ENCODE data around the gene TGM3.
A peak's percentile ranks its signal among the peaks of the same experiment; 100 is the strongest.

The TGM3 gene

DNA sequence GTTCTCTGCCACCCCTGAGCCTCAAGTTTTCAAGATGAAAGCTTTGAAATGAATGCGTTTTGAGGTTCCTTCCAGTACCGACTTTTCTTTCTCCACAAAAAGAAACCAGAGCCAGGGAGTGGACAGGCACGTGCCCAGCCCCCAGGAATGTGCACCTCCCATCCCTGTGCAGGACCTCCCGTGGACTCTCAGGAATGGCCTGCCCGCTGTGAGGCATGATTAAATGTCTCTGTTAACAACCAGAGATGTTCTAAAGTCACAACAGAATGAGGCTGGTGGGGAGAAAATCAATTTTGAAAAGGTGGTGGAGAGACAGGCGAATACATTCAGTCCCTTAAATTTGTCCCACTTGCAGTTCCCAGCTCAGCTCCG lies 1.5 kb downstream of the TGM3 start:
- ChIA-PET POLR2A (interaction anchor here (0.5 kb wide), 1 partner anchor 11 kb away, joined by 3 read pairs; no protein-coding TSS in a partner anchor), CTCF (interaction anchor here (0.7 to 0.9 kb wide), 2 partner anchors 13 to 157 kb away, joined by 3 read pairs; no protein-coding TSS in a partner anchor)
- no peaks in the 10 kb centered on the region for H3K4me1 ChIP-seq (ENCODE audit: control insufficient read depth, insufficient read depth, low read length)

DNA sequence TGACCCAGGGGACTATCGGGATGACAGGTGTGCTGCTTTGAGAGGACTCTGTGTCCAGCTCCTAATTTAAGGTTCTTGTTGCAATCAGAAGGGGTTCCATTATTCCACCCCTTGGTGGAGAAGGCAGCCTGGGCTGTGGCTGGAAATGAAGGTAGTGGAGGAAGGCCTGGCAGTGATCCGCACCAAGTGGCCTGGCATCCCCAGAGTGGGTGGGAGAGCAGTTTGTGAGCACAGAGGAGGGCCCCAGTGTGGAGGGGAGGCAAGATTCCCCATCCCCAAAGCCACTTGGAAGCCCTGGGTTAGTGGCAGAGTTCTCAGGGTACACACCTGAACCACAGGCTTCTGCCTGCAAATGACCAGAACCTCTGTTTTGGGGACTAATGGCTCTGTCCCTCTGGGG lies 2.3 kb downstream of the TGM3 start:
- Histone ChIP-seq H3K36me3 (ENCODE audit: control insufficient read depth in 2 of 2, insufficient read depth in 1 of 2, low read length in 2 of 2) (no peaks in the 10 kb centered on the region), H3K27ac (ENCODE audit: extremely low read depth, low read depth, low read length) (no peak overlapping the region), H3K4me1 (ENCODE audit: control insufficient read depth, insufficient read depth, low read length) (no peaks in the 10 kb centered on the region), H3K4me3 (ENCODE audit: low read depth, low read length) (no peak overlapping the region), H3K9me3 (ENCODE audit: control insufficient read depth, insufficient read depth, low read depth, low read length) (no peaks in the 10 kb centered on the region)
- ChIA-PET POLR2A (interaction anchor here (0.5 kb wide), 1 partner anchor 12 kb away, joined by 3 read pairs; no protein-coding TSS in a partner anchor), CTCF (no interaction called here)
- TF ChIP-seq ZNF561 (tag by site-specific recombination; IDR thresholded peaks at IDR 0.05; ENCODE audit: borderline replicate concordance) = no peak
- TF ChIP-seq ZNF785 (tag by site-specific recombination; IDR thresholded peaks at IDR 0.05) = no peak
- TF ChIP-seq ZNF112 (tag by site-specific recombination; IDR thresholded peaks at IDR 0.05) = no peak
- no peak for TF ChIP-seq ZEB2 (tag by site-specific recombination; IDR thresholded peaks at IDR 0.05)
- no peak for TF ChIP-seq ZNF473 (tag by site-specific recombination; IDR thresholded peaks at IDR 0.05)
- TF ChIP-seq ZNF701 (tag by site-specific recombination; IDR thresholded peaks at IDR 0.05) = no peak
- TF ChIP-seq, protein P1, sequence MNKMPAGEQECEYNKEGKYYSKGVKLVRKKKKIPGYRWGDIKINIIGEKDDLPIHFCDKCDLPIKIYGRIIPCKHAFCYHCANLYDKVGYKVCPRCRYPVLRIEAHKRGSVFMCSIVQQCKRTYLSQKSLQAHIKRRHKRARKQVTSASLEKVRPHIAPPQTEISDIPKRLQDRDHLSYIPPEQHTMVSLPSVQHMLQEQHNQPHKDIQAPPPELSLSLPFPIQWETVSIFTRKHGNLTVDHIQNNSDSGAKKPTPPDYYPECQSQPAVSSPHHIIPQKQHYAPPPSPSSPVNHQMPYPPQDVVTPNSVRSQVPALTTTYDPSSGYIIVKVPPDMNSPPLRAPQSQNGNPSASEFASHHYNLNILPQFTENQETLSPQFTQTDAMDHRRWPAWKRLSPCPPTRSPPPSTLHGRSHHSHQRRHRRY (tag by site-specific recombination; IDR thresholded peaks at IDR 0.05) = no peak
- no peak for TF ChIP-seq ZIC2 (tag by site-specific recombination; IDR thresholded peaks at IDR 0.05)

More for the DNA sequence above, 1.5 kb downstream of the TGM3 start:
- H3K4me3 ChIP-seq (ENCODE audit: low read depth, low read length) = no peak overlapping the region
- TF ChIP-seq GLIS1 (tag by site-specific recombination; IDR thresholded peaks at IDR 0.05) (peak; percentile 74), ZNF23 (tag by site-specific recombination; IDR thresholded peaks at IDR 0.05; ENCODE audit: borderline replicate concordance) (no peak), ZIC2 (tag by site-specific recombination; IDR thresholded peaks at IDR 0.05) (peak; percentile 79)
- no peak overlapping the region for H3K27ac ChIP-seq (ENCODE audit: extremely low read depth, low read depth, low read length)
- H3K9me3 ChIP-seq (ENCODE audit: control insufficient read depth, insufficient read depth, low read depth, low read length) = no peaks in the 10 kb centered on the region
- no peaks in the 10 kb centered on the region for H3K36me3 ChIP-seq (ENCODE audit: control insufficient read depth in 2 of 2, insufficient read depth in 1 of 2, low read length in 2 of 2)

DNA sequence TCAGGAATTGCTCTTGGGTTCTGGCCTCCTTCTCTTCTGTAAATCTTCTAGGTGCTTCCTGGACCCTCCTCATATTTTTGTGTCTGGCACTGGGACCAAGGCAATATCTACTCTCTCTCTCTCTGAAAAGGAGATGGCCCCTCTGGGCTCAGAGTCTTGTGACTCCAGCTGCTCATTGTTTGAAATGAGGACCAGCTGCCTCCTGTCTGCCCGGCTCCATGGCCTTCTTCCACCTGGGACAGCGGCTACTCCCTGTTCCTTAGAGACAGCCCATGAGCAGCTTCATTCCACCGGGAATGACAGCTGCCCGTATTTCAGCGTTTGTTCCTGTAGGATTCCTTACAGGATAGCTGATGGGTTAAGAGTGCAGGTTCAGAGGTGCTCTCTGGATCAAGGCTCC lies 2.9 kb downstream of the TGM3 start:
- CTCF ChIA-PET = interaction anchor here (0.9 to 1.1 kb wide), 2 partner anchors 9 to 92 kb away, joined by 3 to 5 read pairs; no protein-coding TSS in a partner anchor
- no peaks in the 10 kb centered on the region for H3K4me1 ChIP-seq (ENCODE audit: control insufficient read depth, insufficient read depth, low read length)
- no peak overlapping the region for H3K4me3 ChIP-seq (ENCODE audit: low read depth, low read length)
- H3K9me3 ChIP-seq (ENCODE audit: control insufficient read depth, insufficient read depth, low read depth, low read length) = no peaks in the 10 kb centered on the region
- no peaks in the 10 kb centered on the region for H3K36me3 ChIP-seq (ENCODE audit: control insufficient read depth in 2 of 2, insufficient read depth in 1 of 2, low read length in 2 of 2)
- TF ChIP-seq ZNF530 (tag by site-specific recombination; IDR thresholded peaks at IDR 0.05; ENCODE audit: low read depth) (no peak), ZNF521 (tag by site-specific recombination; IDR thresholded peaks at IDR 0.05) (no peak), ZNF677 (tag by site-specific recombination; IDR thresholded peaks at IDR 0.05) (no peak), ZNF274 (IDR thresholded peaks at IDR 0.05; ENCODE audit: low read length) (no peak), ZNF274 (tag by site-specific recombination; IDR thresholded peaks at IDR 0.05; ENCODE audit: borderline replicate concordance) (no peak), KLF10 (tag by site-specific recombination; IDR thresholded peaks at IDR 0.05) (no peak), ZXDB (tag by site-specific recombination; IDR thresholded peaks at IDR 0.05) (no peak), ZNF837 (tag by site-specific recombination; IDR thresholded peaks at IDR 0.05) (no peak), ZBTB1 (tag by site-specific recombination; IDR thresholded peaks at IDR 0.05) (no peak)
- TF ChIP-seq, protein P2, sequence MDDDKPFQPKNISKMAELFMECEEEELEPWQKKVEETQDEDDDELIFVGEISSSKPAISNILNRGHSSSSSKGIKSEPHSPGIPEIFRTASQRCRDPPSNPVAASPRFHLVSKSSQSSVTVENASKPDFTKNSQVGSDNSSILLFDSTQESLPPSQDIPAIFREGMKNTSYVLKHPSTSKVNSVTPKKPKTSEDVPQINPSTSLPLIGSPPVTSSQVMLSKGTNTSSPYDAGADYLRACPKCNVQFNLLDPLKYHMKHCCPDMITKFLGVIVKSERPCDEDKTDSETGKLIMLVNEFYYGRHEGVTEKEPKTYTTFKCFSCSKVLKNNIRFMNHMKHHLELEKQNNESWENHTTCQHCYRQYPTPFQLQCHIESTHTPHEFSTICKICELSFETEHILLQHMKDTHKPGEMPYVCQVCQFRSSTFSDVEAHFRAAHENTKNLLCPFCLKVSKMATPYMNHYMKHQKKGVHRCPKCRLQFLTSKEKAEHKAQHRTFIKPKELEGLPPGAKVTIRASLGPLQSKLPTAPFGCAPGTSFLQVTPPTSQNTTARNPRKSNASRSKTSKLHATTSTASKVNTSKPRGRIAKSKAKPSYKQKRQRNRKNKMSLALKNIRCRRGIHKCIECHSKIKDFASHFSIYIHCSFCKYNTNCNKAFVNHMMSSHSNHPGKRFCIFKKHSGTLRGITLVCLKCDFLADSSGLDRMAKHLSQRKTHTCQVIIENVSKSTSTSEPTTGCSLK (tag by site-specific recombination; IDR thresholded peaks at IDR 0.05) = no peak
- TF ChIP-seq, protein P3, sequence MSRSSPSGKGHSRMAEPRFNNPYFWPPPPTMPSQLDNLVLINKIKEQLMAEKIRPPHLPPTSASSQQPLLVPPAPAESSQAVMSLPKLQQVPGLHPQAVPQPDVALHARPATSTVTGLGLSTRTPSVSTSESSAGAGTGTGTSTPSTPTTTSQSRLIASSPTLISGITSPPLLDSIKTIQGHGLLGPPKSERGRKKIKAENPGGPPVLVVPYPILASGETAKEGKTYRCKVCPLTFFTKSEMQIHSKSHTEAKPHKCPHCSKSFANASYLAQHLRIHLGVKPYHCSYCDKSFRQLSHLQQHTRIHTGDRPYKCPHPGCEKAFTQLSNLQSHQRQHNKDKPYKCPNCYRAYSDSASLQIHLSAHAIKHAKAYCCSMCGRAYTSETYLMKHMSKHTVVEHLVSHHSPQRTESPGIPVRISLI (tag by site-specific recombination; IDR thresholded peaks at IDR 0.05) = no peak
- H3K27ac ChIP-seq (ENCODE audit: extremely low read depth, low read depth, low read length) = no peak overlapping the region
- POLR2A ChIA-PET = no interaction called here

All from HEK293 (cell line).